WTC11 (cell line): ENCODE data around the gene PNMT. TPM values are rescaled to one million over a fixed set of nuclear protein-coding genes. Genes with fewer than 3 reads are reported as not detected.
A peak's percentile ranks its signal among the peaks of the same experiment; 100 is the strongest.

Experiments used
- ATAC-seq: fragments of 200-7000 bp; cut with Tn5 transposase; 2 replicates; pipeline ENCODE4 v1.10.0; 2021; ENCODE audit warnings: mild to moderate bottlenecking, moderate library complexity
- CTCF ChIA-PET: fragments of 300-600 bp; sonication (Branson Sonifier 250); formaldehyde crosslinking; loops from one replicate; lab custom pipeline; 2021; ENCODE audit warnings: antibody characterized with exemption; lab: Charles Lee
- POLR2A ChIA-PET: fragments of 350-600 bp; sonication (Branson Sonifier 250); formaldehyde crosslinking; loops from one replicate; lab custom pipeline; 2021; ENCODE audit warnings: antibody characterized with exemption; lab: Charles Lee
- DNase-seq: peaks from one replicate; pipeline ENCODE4 v3.0.0; 2021; ENCODE audit warnings: low spot score
- H3K27ac Mint-ChIP-seq: 2 replicates; pipeline ENCODE4 v1.8.0; 2021; ENCODE audit warnings: mixed read lengths
- H3K27me3 Mint-ChIP-seq: 2 replicates; pipeline ENCODE4 v1.8.0; 2021; ENCODE audit warnings: low read depth, mild to moderate bottlenecking, moderate library complexity, mixed read lengths
- H3K36me3 Mint-ChIP-seq: 2 replicates; pipeline ENCODE4 v1.8.0; 2021; ENCODE audit warnings: mixed read lengths
- H3K4me1 Mint-ChIP-seq: 2 replicates; pipeline ENCODE4 v1.8.0; 2022; ENCODE audit warnings: mixed read lengths
- H3K4me3 Mint-ChIP-seq: 2 replicates; pipeline ENCODE4 v1.8.0; 2021; ENCODE audit warnings: mild to moderate bottlenecking, moderate library complexity, mixed read lengths
- H3K9me3 Mint-ChIP-seq: 2 replicates; pipeline ENCODE4 v1.8.0; 2021; ENCODE audit warnings: mixed read lengths
- ATF3 ChIP-seq: sonication (generic); formaldehyde crosslinking; conservative IDR thresholded peaks from 2 replicates; pipeline ENCODE4 v1.8.1; 2022; ENCODE audit warnings: mild to moderate bottlenecking, missing genetic modification reagents
- CBFB ChIP-seq: sonication (generic); formaldehyde crosslinking; IDR thresholded peaks from 2 replicates; pipeline ENCODE4 v1.8.1; 2022; ENCODE audit warnings: mild to moderate bottlenecking, low read depth, missing genetic modification reagents
- HMGA2 ChIP-seq: fragments of 250-450 bp; sonication (Bioruptor Pico); IDR thresholded peaks from 2 replicates; pipeline ENCODE4 v1.4.0; 2021; ENCODE audit warnings: mild to moderate bottlenecking, moderate library complexity
- HMGXB4 ChIP-seq: sonication (generic); formaldehyde crosslinking; IDR thresholded peaks from 2 replicates; pipeline ENCODE4 v1.8.1; 2023; ENCODE audit warnings: mild to moderate bottlenecking, moderate library complexity, missing genetic modification reagents
- KAT7 ChIP-seq: sonication (generic); formaldehyde crosslinking; IDR thresholded peaks from 2 replicates; pipeline ENCODE4 v1.8.1; 2023; ENCODE audit warnings: missing genetic modification reagents, mild to moderate bottlenecking, borderline replicate concordance
- MAX ChIP-seq: sonication (generic); formaldehyde crosslinking; IDR thresholded peaks from 2 replicates; pipeline ENCODE4 v1.8.0; 2022; ENCODE audit warnings: mild to moderate bottlenecking, missing genetic modification reagents
- MXD4 ChIP-seq: fragments of 250-450 bp; sonication (Bioruptor Pico); IDR thresholded peaks from 2 replicates; pipeline ENCODE4 v1.8.0; 2021; ENCODE audit warnings: mild to moderate bottlenecking, moderate library complexity, borderline replicate concordance
- NFE2L1 ChIP-seq: sonication (generic); formaldehyde crosslinking; IDR thresholded peaks from 2 replicates; pipeline ENCODE4 v1.8.1; 2023; ENCODE audit warnings: missing genetic modification reagents
- NFYB ChIP-seq: sonication (generic); formaldehyde crosslinking; conservative IDR thresholded peaks from 2 replicates; pipeline ENCODE4 v1.8.0; 2022; ENCODE audit warnings: low read depth, missing genetic modification reagents
- NR1H2 ChIP-seq: sonication (generic); formaldehyde crosslinking; IDR thresholded peaks from 2 replicates; pipeline ENCODE4 v1.9.0; 2021; ENCODE audit warnings: mild to moderate bottlenecking, moderate library complexity, missing genetic modification reagents
- NR2C2 ChIP-seq: sonication (generic); formaldehyde crosslinking; IDR thresholded peaks from 2 replicates; pipeline ENCODE4 v1.8.0; 2022; ENCODE audit warnings: mild to moderate bottlenecking, missing genetic modification reagents
- PREB ChIP-seq: sonication (generic); formaldehyde crosslinking; IDR thresholded peaks from 2 replicates; pipeline ENCODE4 v1.8.1; 2022; ENCODE audit warnings: mild to moderate bottlenecking, missing genetic modification reagents, moderate library complexity, borderline replicate concordance
- RELA ChIP-seq: sonication (generic); formaldehyde crosslinking; IDR thresholded peaks from 2 replicates; pipeline ENCODE4 v1.8.1; 2022; ENCODE audit warnings: missing genetic modification reagents, mild to moderate bottlenecking, borderline replicate concordance
- RORB ChIP-seq: fragments of 250-450 bp; sonication (Bioruptor Pico); IDR thresholded peaks from 2 replicates; pipeline ENCODE4 v1.9.0; 2021; ENCODE audit warnings: mild to moderate bottlenecking
- SOX15 ChIP-seq: fragments of 250-450 bp; sonication (Bioruptor Pico); IDR thresholded peaks from 2 replicates; pipeline ENCODE4 v1.9.0; 2021; ENCODE audit warnings: mild to moderate bottlenecking
- SP1 ChIP-seq: sonication (generic); formaldehyde crosslinking; conservative IDR thresholded peaks from 2 replicates; pipeline ENCODE4 v1.8.1; 2022; ENCODE audit warnings: missing genetic modification reagents
- ZNF121 ChIP-seq: sonication (generic); formaldehyde crosslinking; IDR thresholded peaks from 2 replicates; pipeline ENCODE4 v1.8.0; 2023; ENCODE audit warnings: missing genetic modification reagents
- ZNF138 ChIP-seq: sonication (generic); formaldehyde crosslinking; conservative IDR thresholded peaks from 2 replicates; pipeline ENCODE4 v1.8.1; 2022; ENCODE audit warnings: mild to moderate bottlenecking, moderate library complexity, missing genetic modification reagents
- ZNF423 ChIP-seq: fragments of 250-450 bp; sonication (Bioruptor Pico); IDR thresholded peaks from 2 replicates; pipeline ENCODE4 v2.1.2; 2022; ENCODE audit warnings: mild to moderate bottlenecking, moderate library complexity
- ZNF532 ChIP-seq: fragments of 250-450 bp; sonication (Bioruptor Pico); IDR thresholded peaks from 2 replicates; pipeline ENCODE4 v1.9.0; 2021; ENCODE audit warnings: mild to moderate bottlenecking, borderline replicate concordance
- ZNF671 ChIP-seq: fragments of 250-450 bp; sonication (Bioruptor Pico); IDR thresholded peaks from 2 replicates; pipeline ENCODE4 v1.8.0; 2021; ENCODE audit warnings: mild to moderate bottlenecking
- total RNA-seq: library from RNA; stranded (reverse); gene quantifications from 3 replicates; pipeline ENCODE4 v1.2.3, GENCODE V29; 2021
- TF ChIP-seq, protein P1 (sequence below): sonication (generic); formaldehyde crosslinking; IDR thresholded peaks from 2 replicates; pipeline ENCODE4 v1.8.1; 2023; ENCODE audit warnings: mild to moderate bottlenecking, missing genetic modification reagents
- TF ChIP-seq, protein P2 (sequence below): sonication (generic); formaldehyde crosslinking; IDR thresholded peaks from 2 replicates; pipeline ENCODE4 v1.8.0; 2022; ENCODE audit warnings: mild to moderate bottlenecking, missing genetic modification reagents

Gene PNMT
- total RNA-seq, 1 experiment from 2014 or later: 3.1 TPM

DNA sequence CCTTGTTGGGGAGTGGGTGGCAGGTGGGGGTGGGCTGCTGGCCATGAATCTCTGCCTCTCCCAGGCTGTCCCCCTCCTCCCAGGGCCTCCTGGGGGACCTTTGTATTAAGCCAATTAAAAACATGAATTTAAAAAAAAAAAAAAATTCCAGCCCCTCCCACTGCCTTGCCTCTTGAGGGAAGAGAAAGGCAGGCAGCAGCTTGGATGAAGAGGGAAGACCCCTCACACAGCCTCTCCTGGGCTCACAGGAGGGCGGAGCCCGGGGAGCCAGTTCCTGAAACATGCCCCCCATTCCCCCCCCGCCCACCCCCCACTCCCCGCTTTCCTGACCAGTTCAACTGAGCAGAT is 4.9 kb upstream of the PNMT start:
- POLR2A ChIA-PET: interaction anchor here (1.2 kb wide), 1 partner anchor 11 kb away, joined by 3 read pairs; no protein-coding TSS in a partner anchor
- H3K27ac Mint-ChIP-seq: no peak overlapping the region
- H3K9me3 Mint-ChIP-seq: no peaks in the 10 kb centered on the region
- peaks cover 25% of the 10 kb centered on the region for H3K27me3 Mint-ChIP-seq
- peaks cover 44% of the 10 kb centered on the region for H3K4me1 Mint-ChIP-seq
- DNase-seq (peak; percentile 40), ATAC-seq (peak; percentile 7)
- CTCF ChIA-PET: interaction anchor here (1.0 to 18.0 kb wide), 13 partner anchors 9 to 116 kb away, joined by 3 to 876 read pairs (median 7); partner anchors contain the start of genes MIEN1, PGAP3 and PPP1R1B
- TF ChIP-seq, protein P1, sequence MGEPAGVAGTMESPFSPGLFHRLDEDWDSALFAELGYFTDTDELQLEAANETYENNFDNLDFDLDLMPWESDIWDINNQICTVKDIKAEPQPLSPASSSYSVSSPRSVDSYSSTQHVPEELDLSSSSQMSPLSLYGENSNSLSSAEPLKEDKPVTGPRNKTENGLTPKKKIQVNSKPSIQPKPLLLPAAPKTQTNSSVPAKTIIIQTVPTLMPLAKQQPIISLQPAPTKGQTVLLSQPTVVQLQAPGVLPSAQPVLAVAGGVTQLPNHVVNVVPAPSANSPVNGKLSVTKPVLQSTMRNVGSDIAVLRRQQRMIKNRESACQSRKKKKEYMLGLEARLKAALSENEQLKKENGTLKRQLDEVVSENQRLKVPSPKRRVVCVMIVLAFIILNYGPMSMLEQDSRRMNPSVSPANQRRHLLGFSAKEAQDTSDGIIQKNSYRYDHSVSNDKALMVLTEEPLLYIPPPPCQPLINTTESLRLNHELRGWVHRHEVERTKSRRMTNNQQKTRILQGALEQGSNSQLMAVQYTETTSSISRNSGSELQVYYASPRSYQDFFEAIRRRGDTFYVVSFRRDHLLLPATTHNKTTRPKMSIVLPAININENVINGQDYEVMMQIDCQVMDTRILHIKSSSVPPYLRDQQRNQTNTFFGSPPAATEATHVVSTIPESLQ (CRISPR knock-in tag): no peak
- no peak for TF ChIP-seq NR2C2 (CRISPR knock-in tag)
- H3K4me3 Mint-ChIP-seq: no peak overlapping the region
- peaks cover 8% of the 10 kb centered on the region for H3K36me3 Mint-ChIP-seq

DNA sequence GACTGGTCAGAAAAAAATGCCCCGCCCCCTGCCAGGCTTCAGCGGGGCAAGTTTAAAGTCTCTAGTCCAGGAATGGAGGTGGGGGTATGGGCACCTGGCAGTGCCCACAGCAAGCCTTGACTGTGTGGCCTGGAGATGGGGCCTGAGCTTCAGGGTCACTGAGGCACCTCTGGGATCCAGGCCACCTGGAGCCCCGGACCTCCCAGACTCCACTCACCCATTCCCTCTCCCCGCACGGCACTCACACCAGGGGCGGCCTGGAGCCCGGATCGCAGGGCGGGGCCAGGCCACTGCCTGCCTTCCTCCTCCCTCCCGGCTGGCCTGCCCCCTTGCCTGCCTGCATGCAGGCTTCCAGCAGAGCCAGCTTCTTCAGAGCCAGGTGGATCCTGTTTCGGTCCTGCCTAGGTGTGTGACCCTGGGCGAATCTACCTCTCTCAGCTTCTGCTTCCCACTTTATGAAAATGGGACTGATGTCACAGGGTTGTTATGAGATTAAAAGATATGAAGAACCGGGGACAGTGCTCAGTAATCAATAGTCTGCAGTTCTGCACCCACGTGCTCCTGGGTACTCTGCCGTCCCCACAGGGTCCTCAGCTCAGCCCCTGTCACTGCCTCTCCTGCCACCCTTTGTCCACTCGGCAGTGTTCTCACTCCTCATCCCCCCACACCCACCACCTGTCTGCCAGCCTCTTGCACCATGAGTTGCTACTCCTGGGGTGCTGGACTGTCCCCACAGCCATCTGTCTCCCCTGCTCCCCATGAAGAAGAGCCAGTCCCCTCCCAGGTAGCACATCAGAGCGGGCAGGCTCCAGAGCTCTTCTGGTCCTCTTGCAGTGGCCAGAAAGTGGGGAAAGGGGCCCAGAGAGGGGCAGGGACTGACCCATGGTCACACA is 4.3 kb upstream of the PNMT start:
- peaks cover 32% of the 10 kb centered on the region for H3K27me3 Mint-ChIP-seq
- peak overlapping the region; percentile 48 for H3K27ac Mint-ChIP-seq
- H3K36me3 Mint-ChIP-seq: peaks cover 8% of the 10 kb centered on the region
- ChIA-PET POLR2A (interaction anchor here (1.2 kb wide), 1 partner anchor 11 kb away, joined by 3 read pairs; no protein-coding TSS in a partner anchor), CTCF (interaction anchor here (0.6 to 18.0 kb wide), 14 partner anchors 8 to 116 kb away, joined by 3 to 876 read pairs (median 6); partner anchors contain the start of genes MIEN1, PGAP3 and PPP1R1B)
- no peaks in the 10 kb centered on the region for H3K9me3 Mint-ChIP-seq
- peak; percentile 76 for DNase-seq
- peak; percentile 74 for ATAC-seq
- H3K4me3 Mint-ChIP-seq: peak overlapping the region; percentile 60
- H3K4me1 Mint-ChIP-seq: peaks cover 48% of the 10 kb centered on the region
- TF ChIP-seq HMGXB4 (CRISPR knock-in tag) (no peak), PREB (no peak), ZNF532 (CRISPR knock-in tag) (no peak), ZNF671 (CRISPR knock-in tag) (no peak), MXD4 (CRISPR knock-in tag) (no peak), NFYB (no peak), NR2C2 (CRISPR knock-in tag) (no peak), CBFB (CRISPR knock-in tag) (no peak), RORB (CRISPR knock-in tag) (no peak), RELA (no peak), MAX (CRISPR knock-in tag) (peak; percentile 33; the same call in 1 of the 2 replicates), HMGA2 (CRISPR knock-in tag) (no peak), NR1H2 (CRISPR knock-in tag) (no peak), NFE2L1 (no peak), ZNF423 (peak; percentile 93), ZNF121 (CRISPR knock-in tag) (peak; percentile 97), SP1 (CRISPR knock-in tag) (peak; percentile 58; the same call in 1 of the 2 replicates), SOX15 (no peak), ATF3 (CRISPR knock-in tag) (no peak), ZNF138 (no peak), KAT7 (CRISPR knock-in tag) (no peak)
- TF ChIP-seq, protein P2, sequence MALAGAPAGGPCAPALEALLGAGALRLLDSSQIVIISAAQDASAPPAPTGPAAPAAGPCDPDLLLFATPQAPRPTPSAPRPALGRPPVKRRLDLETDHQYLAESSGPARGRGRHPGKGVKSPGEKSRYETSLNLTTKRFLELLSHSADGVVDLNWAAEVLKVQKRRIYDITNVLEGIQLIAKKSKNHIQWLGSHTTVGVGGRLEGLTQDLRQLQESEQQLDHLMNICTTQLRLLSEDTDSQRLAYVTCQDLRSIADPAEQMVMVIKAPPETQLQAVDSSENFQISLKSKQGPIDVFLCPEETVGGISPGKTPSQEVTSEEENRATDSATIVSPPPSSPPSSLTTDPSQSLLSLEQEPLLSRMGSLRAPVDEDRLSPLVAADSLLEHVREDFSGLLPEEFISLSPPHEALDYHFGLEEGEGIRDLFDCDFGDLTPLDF: no peak
